ENCODE measurements around the gene HACD4.
"Not testable (repeated sequence)": the region's sequence is repeated elsewhere in the genome, so short reads cannot be mapped to it uniquely, and the experiment has no call there.

HACD4 gene

DNA sequence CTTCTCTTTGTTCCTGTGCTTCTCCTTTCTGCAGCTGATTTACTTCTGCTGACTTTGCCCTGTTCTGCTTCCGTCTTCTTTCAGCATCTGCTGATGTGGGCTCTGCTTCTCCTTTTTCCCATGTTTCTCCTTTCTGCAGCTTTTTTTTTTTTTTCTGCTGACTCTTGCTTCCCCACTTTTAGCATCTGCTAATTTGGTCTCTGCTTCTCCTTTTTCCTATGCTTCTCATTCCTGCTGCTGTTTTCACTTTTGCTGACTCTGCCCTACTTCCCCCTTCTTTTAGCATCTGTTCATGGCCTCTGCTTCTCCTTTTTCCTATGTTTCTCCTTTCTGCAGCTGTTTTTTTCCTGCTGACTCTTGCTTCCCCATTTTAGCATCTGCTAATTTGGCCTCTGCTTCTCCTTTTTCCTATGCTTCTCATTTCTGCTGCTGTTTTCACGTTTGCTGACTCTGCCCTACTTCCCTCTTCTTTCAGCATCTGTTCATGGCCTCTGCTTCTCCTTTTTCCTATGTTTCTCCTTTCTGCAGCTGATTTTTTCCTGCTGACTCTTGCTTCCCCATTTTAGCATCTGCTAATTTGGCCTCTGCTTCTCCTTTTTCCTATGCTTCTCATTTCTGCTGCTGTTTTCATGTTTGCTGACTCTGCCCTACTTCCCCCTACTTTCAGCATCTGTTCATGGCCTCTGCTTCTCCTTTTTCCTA, 58.0 kb downstream of the HACD4 start:
- DNase-seq (ENCODE audit: low read depth), result not testable (repeated sequence)

GRCh38 chr9:20972684-20973083, 58.8 kb downstream of the HACD4 start:
- no peak for DNase-seq (ENCODE audit: low read depth)

GRCh38 chr9:20962536-20963225, 68.8 kb downstream of the HACD4 start:
- no peak for DNase-seq (ENCODE audit: low read depth)

- DNase-seq (ENCODE audit: low read depth), result no peak
Observed at GRCh38 chr9:20950707-20951106, 80.7 kb downstream of the HACD4 start.

All from activated T-cell treated with anti-CD3 and anti-CD28 coated beads for 24 hours (primary cell).